Colon (tissue), 2 donors: ENCODE data around the gene SH3BP4.
"Not testable (repeated sequence)": the region's sequence is repeated elsewhere in the genome, so short reads cannot be mapped to it uniquely, and the experiment has no call there.

ENCODE experiments used
- FAIRE-seq: peaks from 2 replicates; lab custom pipeline; 2012; peaks lifted over from hg19 to GRCh38; lab: Jason Lieb, UNC
- donor health status: control.
- donor health status: control.

SH3BP4 gene

GRCh38 chr2:235020141-235020540 is 68.3 kb downstream of the SH3BP4 start:
- FAIRE-seq: not testable (repeated sequence)

GRCh38 chr2:235021752-235022151 is 69.9 kb downstream of the SH3BP4 start:
- no peak for FAIRE-seq

GRCh38 chr2:235024191-235024860 is 72.5 kb downstream of the SH3BP4 start:
- FAIRE-seq: no peak

GRCh38 chr2:235024931-235025773 is 73.3 kb downstream of the SH3BP4 start:
- FAIRE-seq: no peak

- FAIRE-seq: no peak
Observed at GRCh38 chr2:235025800-235026536, 74.2 kb downstream of the SH3BP4 start.

GRCh38 chr2:235026649-235027557 is 75.1 kb downstream of the SH3BP4 start:
- no peak for FAIRE-seq

- no peak for FAIRE-seq
Observed at GRCh38 chr2:235027558-235028214, 75.9 kb downstream of the SH3BP4 start.

- FAIRE-seq: no peak
Observed at GRCh38 chr2:235028646-235029045, 76.8 kb downstream of the SH3BP4 start.

- FAIRE-seq: no peak
Observed at GRCh38 chr2:235029054-235029453, 77.2 kb downstream of the SH3BP4 start.

- FAIRE-seq: no peak
Observed at GRCh38 chr2:235030126-235030525, 78.3 kb downstream of the SH3BP4 start.

GRCh38 chr2:235030936-235031335 is 79.1 kb downstream of the SH3BP4 start:
- no peak for FAIRE-seq

GRCh38 chr2:235031686-235032373 is 80.0 kb downstream of the SH3BP4 start:
- no peak for FAIRE-seq

- no peak for FAIRE-seq
Observed at GRCh38 chr2:235032466-235032865, 80.6 kb downstream of the SH3BP4 start.

GRCh38 chr2:235032949-235033348 is 81.1 kb downstream of the SH3BP4 start:
- FAIRE-seq: no peak

GRCh38 chr2:235034265-235035118 is 82.7 kb downstream of the SH3BP4 start:
- FAIRE-seq: no peak

GRCh38 chr2:235037604-235038166 is 85.9 kb downstream of the SH3BP4 start:
- no peak for FAIRE-seq

GRCh38 chr2:235041221-235041917 is 89.6 kb downstream of the SH3BP4 start:
- FAIRE-seq: no peak

- no peak for FAIRE-seq
Observed at GRCh38 chr2:235041918-235042575, 90.2 kb downstream of the SH3BP4 start.
